ENCODE measurements around the gene CAPN14.

- TF ChIP-seq POLR2AphosphoS5 (IDR thresholded peaks at IDR 0.05; ENCODE audit: low read depth, low read length), result no peak
- no peak for TF ChIP-seq TAF1 (IDR thresholded peaks at IDR 0.05; ENCODE audit: low read depth, low read length)
- no peak for TF ChIP-seq POLR2A (IDR thresholded peaks at IDR 0.05; ENCODE audit: low read depth, low read length)
- TF ChIP-seq SPI1 (IDR thresholded peaks at IDR 0.05; ENCODE audit: low read depth, low read length), result no peak
- no peak for TF ChIP-seq PAX5 (IDR thresholded peaks at IDR 0.05; ENCODE audit: insufficient read depth, low read length, severe bottlenecking)
- no peak for TF ChIP-seq POU2F2 (IDR thresholded peaks at IDR 0.05; ENCODE audit: low read depth, low read length)
Measured at GRCh38 chr2:31249009-31249690, 31.8 kb upstream of the CAPN14 start.

Data from GM12891 (cell line).